Calu3 (cell line): ENCODE results near the gene DUSP14. TPM values are rescaled to one million over a fixed set of nuclear protein-coding genes. Genes with fewer than 3 reads are reported as not detected.

Experiments used
- BruUV-seq: library from RNA; stranded (reverse); fragments of 400-500 nt; replicated peaks from 2 replicates; lab custom pipeline; 2021; lab: Mats Ljungman, UMichigan
- CTCF ChIA-PET: fragments of 300-600 bp; sonication (Branson Sonifier 250); formaldehyde crosslinking; loops from one replicate; lab custom pipeline; 2022; ENCODE audit warnings: antibody characterized with exemption; lab: Charles Lee
- DNase-seq: peaks from one replicate; pipeline ENCODE4 v3.0.0; 2022
- H3K27ac Mint-ChIP-seq: one replicate; pipeline ENCODE4 v1.8.0; 2022; ENCODE audit warnings: mixed read lengths; ENCODE audit not compliant: unreplicated experiment
- H3K27me3 Mint-ChIP-seq: one replicate; pipeline ENCODE4 v1.8.0; 2022; ENCODE audit warnings: mixed read lengths; ENCODE audit not compliant: unreplicated experiment
- H3K36me3 Mint-ChIP-seq: one replicate; pipeline ENCODE4 v1.8.0; 2022; ENCODE audit warnings: mild to moderate bottlenecking, moderate library complexity, mixed read lengths; ENCODE audit not compliant: insufficient read depth, unreplicated experiment
- H3K4me1 Mint-ChIP-seq: one replicate; pipeline ENCODE4 v1.8.0; 2022; ENCODE audit warnings: mild to moderate bottlenecking, low read depth, mixed read lengths; ENCODE audit not compliant: unreplicated experiment
- H3K4me3 Mint-ChIP-seq: one replicate; pipeline ENCODE4 v1.8.0; 2022; ENCODE audit warnings: mild to moderate bottlenecking, low read depth, moderate library complexity, mixed read lengths; ENCODE audit not compliant: unreplicated experiment
- H3K9me3 Mint-ChIP-seq: one replicate; pipeline ENCODE4 v1.8.0; 2022; ENCODE audit warnings: low read depth, mixed read lengths; ENCODE audit not compliant: unreplicated experiment
- intact Hi-C: fragments of 100-400 bp; cut with micrococcal nuclease; formaldehyde crosslinking; loops from one replicate; pipeline ENCODE4 v1.10.0; 2022; ENCODE audit not compliant: unreplicated experiment
- total RNA-seq: library from RNA; stranded (reverse); gene quantifications from 2 replicates; pipeline ENCODE4 v1.2.3, GENCODE V29; 2022
- TF ChIP-seq, protein P1 (sequence below): fragments of 200-600 bp; IDR thresholded peaks from one replicate; pipeline ENCODE4 v1.8.0; 2022; ENCODE audit warnings: antibody characterized with exemption; ENCODE audit not compliant: unreplicated experiment

DUSP14 gene
- total RNA-seq, 1 experiment from 2014 or later: 75.2 TPM

DNA sequence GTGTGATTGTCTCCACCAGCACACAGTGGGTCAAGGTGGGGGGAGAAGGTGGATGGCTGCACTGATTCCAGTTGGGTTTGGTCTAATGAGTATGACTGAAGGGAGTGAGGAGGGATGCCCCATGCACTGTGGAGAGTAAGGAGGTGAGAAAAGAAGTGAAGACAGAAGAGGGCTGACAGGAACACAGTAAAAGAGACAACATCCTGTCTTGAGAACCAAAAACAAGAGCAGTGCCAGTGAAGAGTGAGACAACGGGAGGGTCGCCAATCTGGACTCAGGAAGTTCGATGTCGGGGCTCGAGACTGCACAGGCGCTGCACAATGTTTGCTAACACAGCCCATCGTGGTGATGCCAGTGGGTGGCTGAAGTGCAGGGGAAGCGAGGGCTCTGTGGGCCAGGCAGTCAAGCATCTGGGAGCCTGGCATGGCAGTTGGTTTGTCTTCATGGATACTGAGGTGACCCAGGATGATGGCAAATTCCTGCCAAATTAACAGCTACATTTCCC is 34.1 kb downstream of the DUSP14 start:
- DNase-seq: no peak
- H3K4me3 Mint-ChIP-seq: no peak overlapping the region
- H3K27ac Mint-ChIP-seq: no peak overlapping the region
- H3K36me3 Mint-ChIP-seq: peaks cover 41% of the 10 kb centered on the region
- CTCF ChIA-PET: interaction anchor here (0.6 kb wide), 1 partner anchor 45 kb away, joined by 8 read pairs; no protein-coding TSS in a partner anchor
- no peaks in the 10 kb centered on the region for H3K4me1 Mint-ChIP-seq
- H3K27me3 Mint-ChIP-seq: no peaks in the 10 kb centered on the region
- BruUV-seq: no TSS peak
- no peaks in the 10 kb centered on the region for H3K9me3 Mint-ChIP-seq
- TF ChIP-seq, protein P1, sequence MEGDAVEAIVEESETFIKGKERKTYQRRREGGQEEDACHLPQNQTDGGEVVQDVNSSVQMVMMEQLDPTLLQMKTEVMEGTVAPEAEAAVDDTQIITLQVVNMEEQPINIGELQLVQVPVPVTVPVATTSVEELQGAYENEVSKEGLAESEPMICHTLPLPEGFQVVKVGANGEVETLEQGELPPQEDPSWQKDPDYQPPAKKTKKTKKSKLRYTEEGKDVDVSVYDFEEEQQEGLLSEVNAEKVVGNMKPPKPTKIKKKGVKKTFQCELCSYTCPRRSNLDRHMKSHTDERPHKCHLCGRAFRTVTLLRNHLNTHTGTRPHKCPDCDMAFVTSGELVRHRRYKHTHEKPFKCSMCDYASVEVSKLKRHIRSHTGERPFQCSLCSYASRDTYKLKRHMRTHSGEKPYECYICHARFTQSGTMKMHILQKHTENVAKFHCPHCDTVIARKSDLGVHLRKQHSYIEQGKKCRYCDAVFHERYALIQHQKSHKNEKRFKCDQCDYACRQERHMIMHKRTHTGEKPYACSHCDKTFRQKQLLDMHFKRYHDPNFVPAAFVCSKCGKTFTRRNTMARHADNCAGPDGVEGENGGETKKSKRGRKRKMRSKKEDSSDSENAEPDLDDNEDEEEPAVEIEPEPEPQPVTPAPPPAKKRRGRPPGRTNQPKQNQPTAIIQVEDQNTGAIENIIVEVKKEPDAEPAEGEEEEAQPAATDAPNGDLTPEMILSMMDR: no peak
- intact Hi-C loops: no loop called here

DNA sequence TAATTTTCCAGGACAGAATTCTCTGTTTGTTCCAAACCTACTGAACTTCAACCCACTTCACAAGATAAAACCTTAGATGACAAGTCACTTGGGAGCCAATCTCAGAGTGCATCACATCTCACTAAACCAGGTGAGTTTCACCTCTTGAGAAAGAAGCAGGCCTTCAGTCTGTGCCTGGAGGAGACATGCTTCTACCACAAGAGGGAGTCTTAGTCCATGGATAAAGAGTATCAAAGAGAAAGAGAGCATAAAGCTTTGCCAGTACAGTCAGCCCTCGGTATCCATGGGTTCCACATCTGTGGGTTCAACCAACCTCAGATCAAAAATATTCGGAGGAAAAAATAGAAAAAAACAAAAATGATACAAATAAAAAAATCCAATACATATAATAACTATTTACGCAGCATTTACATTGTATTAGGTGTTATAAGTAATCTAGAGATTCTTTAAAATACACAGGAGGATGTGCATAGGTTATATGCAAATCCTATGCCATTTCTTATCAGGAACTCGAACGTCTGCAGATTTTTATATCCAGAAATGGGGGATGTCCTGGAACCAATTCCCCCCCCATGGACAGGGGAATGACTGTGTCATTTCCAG is 37.7 kb downstream of the DUSP14 start:
- H3K27me3 Mint-ChIP-seq: no peaks in the 10 kb centered on the region
- CTCF ChIA-PET: interaction anchor here (0.5 to 2.2 kb wide), 20 partner anchors 9 to 924 kb away, joined by 3 to 55 read pairs (median 5); partner anchors contain the start of genes HNF1B and SYNRG
- H3K36me3 Mint-ChIP-seq: peaks cover 42% of the 10 kb centered on the region
- no peaks in the 10 kb centered on the region for H3K9me3 Mint-ChIP-seq
- DNase-seq: peak; percentile 74
- no peaks in the 10 kb centered on the region for H3K4me1 Mint-ChIP-seq
- no peak overlapping the region for H3K27ac Mint-ChIP-seq
- no peak overlapping the region for H3K4me3 Mint-ChIP-seq
- TF ChIP-seq, protein P1: peak; percentile 94
- BruUV-seq: no TSS peak
- intact Hi-C loops: loop anchor here (1.0 to 5.0 kb wide), 3 partner anchors 43 to 290 kb away; partner anchors contain the start of gene SYNRG

DNA sequence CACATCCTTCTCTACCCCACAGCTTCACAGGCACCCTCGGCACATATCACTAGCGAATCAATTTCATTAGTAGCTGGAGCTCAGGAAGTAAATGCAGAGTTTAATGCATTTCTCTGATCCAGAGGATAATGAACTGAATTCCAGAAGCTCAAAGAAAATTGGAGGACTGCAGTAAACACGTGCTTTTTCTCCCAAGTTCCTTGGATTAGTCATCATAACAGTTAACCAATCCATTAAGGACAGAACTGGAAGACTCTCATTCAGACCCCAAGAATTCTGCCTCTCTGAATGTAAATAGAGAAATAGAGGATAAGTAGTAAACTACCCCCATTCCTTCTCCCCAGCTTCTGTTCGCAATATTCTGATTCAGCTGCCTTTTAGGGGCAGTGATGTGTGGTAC is 40.7 kb downstream of the DUSP14 start:
- Mint-ChIP-seq H3K9me3 (no peaks in the 10 kb centered on the region), H3K27me3 (no peaks in the 10 kb centered on the region), H3K4me1 (no peaks in the 10 kb centered on the region), H3K4me3 (no peak overlapping the region), H3K27ac (no peak overlapping the region), H3K36me3 (peaks cover 37% of the 10 kb centered on the region)
- intact Hi-C loops: no loop called here
- TF ChIP-seq, protein P1: no peak
- no peak for DNase-seq
- CTCF ChIA-PET: interaction anchor here (0.5 to 1.0 kb wide), 5 partner anchors 16 to 1509 kb away, joined by 3 read pairs; no protein-coding TSS in a partner anchor
- no TSS peak for BruUV-seq

- H3K9me3 Mint-ChIP-seq: no peaks in the 10 kb centered on the region
- H3K4me1 Mint-ChIP-seq: no peaks in the 10 kb centered on the region
- H3K36me3 Mint-ChIP-seq: peaks cover 30% of the 10 kb centered on the region
- H3K27ac Mint-ChIP-seq: no peak overlapping the region
- CTCF ChIA-PET: interaction anchor here (0.6 kb wide), 1 partner anchor 284 kb away, joined by 3 read pairs; no protein-coding TSS in a partner anchor
- no peak for DNase-seq
- BruUV-seq: no TSS peak
- intact Hi-C loops: no loop called here
- TF ChIP-seq, protein P1: no peak
- no peak overlapping the region for H3K4me3 Mint-ChIP-seq
- no peaks in the 10 kb centered on the region for H3K27me3 Mint-ChIP-seq
Observed at GRCh38 chr17:37532756-37533155, 43.1 kb downstream of the DUSP14 start.
